ENCODE data around the gene RFTN1.

The RFTN1 gene

GRCh38 chr3:16427103-16427965 lies 86.2 kb downstream of the RFTN1 start:
- no peak overlapping the region for H3K4me3 ChIP-seq (ENCODE audit: low read depth in 1 of 2, low read length in 2 of 2)
- H3K4me1 ChIP-seq (ENCODE audit: control insufficient read depth in 1 of 2, insufficient read depth in 2 of 2, low read length in 2 of 2): no peaks in the 10 kb centered on the region
- no peaks in the 10 kb centered on the region for H3K27me3 ChIP-seq (ENCODE audit: control insufficient read depth in 1 of 2, insufficient read depth in 2 of 2, low read length in 2 of 2)
- H3K9me3 ChIP-seq (ENCODE audit: control insufficient read depth in 1 of 2, low read length in 2 of 2): no peaks in the 10 kb centered on the region
- no peak overlapping the region for H3K9ac ChIP-seq (ENCODE audit: low read depth in 1 of 2, low read length in 2 of 2)
- H3K36me3 ChIP-seq (ENCODE audit: control insufficient read depth in 1 of 2, insufficient read depth in 2 of 2, low read length in 2 of 2): no peaks in the 10 kb centered on the region
- no peak overlapping the region for H3K27ac ChIP-seq (ENCODE audit: low read depth, low read length)

GRCh38 chr3:16426665-16427064 lies 86.8 kb downstream of the RFTN1 start:
- Histone ChIP-seq H3K4me1 (ENCODE audit: control insufficient read depth in 1 of 2, insufficient read depth in 2 of 2, low read length in 2 of 2) (no peaks in the 10 kb centered on the region), H3K9me3 (ENCODE audit: control insufficient read depth in 1 of 2, low read length in 2 of 2) (no peaks in the 10 kb centered on the region), H3K9ac (ENCODE audit: low read depth in 1 of 2, low read length in 2 of 2) (no peak overlapping the region), H3K27ac (ENCODE audit: low read depth, low read length) (peak overlapping the region; percentile 7), H3K36me3 (ENCODE audit: control insufficient read depth in 1 of 2, insufficient read depth in 2 of 2, low read length in 2 of 2) (no peaks in the 10 kb centered on the region), H3K27me3 (ENCODE audit: control insufficient read depth in 1 of 2, insufficient read depth in 2 of 2, low read length in 2 of 2) (no peaks in the 10 kb centered on the region), H3K4me3 (ENCODE audit: low read depth in 1 of 2, low read length in 2 of 2) (no peak overlapping the region)

GRCh38 chr3:16426029-16426400 lies 87.5 kb downstream of the RFTN1 start:
- H3K9ac ChIP-seq (ENCODE audit: low read depth in 1 of 2, low read length in 2 of 2): no peak overlapping the region
- no peak overlapping the region for H3K27ac ChIP-seq (ENCODE audit: low read depth, low read length)

GRCh38 chr3:16425398-16426028 lies 88.0 kb downstream of the RFTN1 start:
- H3K27ac ChIP-seq (ENCODE audit: low read depth, low read length): no peak overlapping the region
- no peak overlapping the region for H3K4me3 ChIP-seq (ENCODE audit: low read depth in 1 of 2, low read length in 2 of 2)
- H3K9ac ChIP-seq (ENCODE audit: low read depth in 1 of 2, low read length in 2 of 2): no peak overlapping the region
- H3K9me3 ChIP-seq (ENCODE audit: control insufficient read depth in 1 of 2, low read length in 2 of 2): no peaks in the 10 kb centered on the region
- no peaks in the 10 kb centered on the region for H3K4me1 ChIP-seq (ENCODE audit: control insufficient read depth in 1 of 2, insufficient read depth in 2 of 2, low read length in 2 of 2)
- no peaks in the 10 kb centered on the region for H3K27me3 ChIP-seq (ENCODE audit: control insufficient read depth in 1 of 2, insufficient read depth in 2 of 2, low read length in 2 of 2)
- H3K36me3 ChIP-seq (ENCODE audit: control insufficient read depth in 1 of 2, insufficient read depth in 2 of 2, low read length in 2 of 2): no peaks in the 10 kb centered on the region

More at GRCh38 chr3:16426029-16426400, 87.5 kb downstream of the RFTN1 start:
- Histone ChIP-seq H3K9me3 (ENCODE audit: control insufficient read depth in 1 of 2, low read length in 2 of 2) (no peaks in the 10 kb centered on the region), H3K27me3 (ENCODE audit: control insufficient read depth in 1 of 2, insufficient read depth in 2 of 2, low read length in 2 of 2) (no peaks in the 10 kb centered on the region), H3K4me3 (ENCODE audit: low read depth in 1 of 2, low read length in 2 of 2) (no peak overlapping the region), H3K36me3 (ENCODE audit: control insufficient read depth in 1 of 2, insufficient read depth in 2 of 2, low read length in 2 of 2) (no peaks in the 10 kb centered on the region), H3K4me1 (ENCODE audit: control insufficient read depth in 1 of 2, insufficient read depth in 2 of 2, low read length in 2 of 2) (no peaks in the 10 kb centered on the region)

- Histone ChIP-seq H3K9ac (ENCODE audit: low read depth in 1 of 2, low read length in 2 of 2) (no peak overlapping the region), H3K9me3 (ENCODE audit: control insufficient read depth in 1 of 2, low read length in 2 of 2) (no peaks in the 10 kb centered on the region), H3K4me3 (ENCODE audit: low read depth in 1 of 2, low read length in 2 of 2) (no peak overlapping the region), H3K27me3 (ENCODE audit: control insufficient read depth in 1 of 2, insufficient read depth in 2 of 2, low read length in 2 of 2) (no peaks in the 10 kb centered on the region), H3K4me1 (ENCODE audit: control insufficient read depth in 1 of 2, insufficient read depth in 2 of 2, low read length in 2 of 2) (no peaks in the 10 kb centered on the region), H3K36me3 (ENCODE audit: control insufficient read depth in 1 of 2, insufficient read depth in 2 of 2, low read length in 2 of 2) (no peaks in the 10 kb centered on the region), H3K27ac (ENCODE audit: low read depth, low read length) (no peak overlapping the region)
Measured at GRCh38 chr3:16423947-16424673, 89.4 kb downstream of the RFTN1 start.

GRCh38 chr3:16423298-16423697 lies 90.2 kb downstream of the RFTN1 start:
- Histone ChIP-seq H3K4me1 (ENCODE audit: control insufficient read depth in 1 of 2, insufficient read depth in 2 of 2, low read length in 2 of 2) (no peaks in the 10 kb centered on the region), H3K36me3 (ENCODE audit: control insufficient read depth in 1 of 2, insufficient read depth in 2 of 2, low read length in 2 of 2) (no peaks in the 10 kb centered on the region), H3K9me3 (ENCODE audit: control insufficient read depth in 1 of 2, low read length in 2 of 2) (no peaks in the 10 kb centered on the region), H3K27me3 (ENCODE audit: control insufficient read depth in 1 of 2, insufficient read depth in 2 of 2, low read length in 2 of 2) (no peaks in the 10 kb centered on the region), H3K4me3 (ENCODE audit: low read depth in 1 of 2, low read length in 2 of 2) (no peak overlapping the region), H3K9ac (ENCODE audit: low read depth in 1 of 2, low read length in 2 of 2) (no peak overlapping the region), H3K27ac (ENCODE audit: low read depth, low read length) (no peak overlapping the region)

GRCh38 chr3:16419640-16420241 lies 93.8 kb downstream of the RFTN1 start:
- no peaks in the 10 kb centered on the region for H3K9me3 ChIP-seq (ENCODE audit: control insufficient read depth in 1 of 2, low read length in 2 of 2)
- H3K4me3 ChIP-seq (ENCODE audit: low read depth in 1 of 2, low read length in 2 of 2): no peak overlapping the region
- H3K9ac ChIP-seq (ENCODE audit: low read depth in 1 of 2, low read length in 2 of 2): no peak overlapping the region
- no peaks in the 10 kb centered on the region for H3K36me3 ChIP-seq (ENCODE audit: control insufficient read depth in 1 of 2, insufficient read depth in 2 of 2, low read length in 2 of 2)
- no peak overlapping the region for H3K27ac ChIP-seq (ENCODE audit: low read depth, low read length)
- no peaks in the 10 kb centered on the region for H3K27me3 ChIP-seq (ENCODE audit: control insufficient read depth in 1 of 2, insufficient read depth in 2 of 2, low read length in 2 of 2)
- no peaks in the 10 kb centered on the region for H3K4me1 ChIP-seq (ENCODE audit: control insufficient read depth in 1 of 2, insufficient read depth in 2 of 2, low read length in 2 of 2)

- H3K27ac ChIP-seq (ENCODE audit: low read depth, low read length): no peak overlapping the region
- H3K9ac ChIP-seq (ENCODE audit: low read depth in 1 of 2, low read length in 2 of 2): no peak overlapping the region
- no peaks in the 10 kb centered on the region for H3K9me3 ChIP-seq (ENCODE audit: control insufficient read depth in 1 of 2, low read length in 2 of 2)
- no peak overlapping the region for H3K4me3 ChIP-seq (ENCODE audit: low read depth in 1 of 2, low read length in 2 of 2)
- H3K27me3 ChIP-seq (ENCODE audit: control insufficient read depth in 1 of 2, insufficient read depth in 2 of 2, low read length in 2 of 2): no peaks in the 10 kb centered on the region
- H3K36me3 ChIP-seq (ENCODE audit: control insufficient read depth in 1 of 2, insufficient read depth in 2 of 2, low read length in 2 of 2): no peaks in the 10 kb centered on the region
- H3K4me1 ChIP-seq (ENCODE audit: control insufficient read depth in 1 of 2, insufficient read depth in 2 of 2, low read length in 2 of 2): no peaks in the 10 kb centered on the region
Measured at GRCh38 chr3:16417945-16418739, 95.4 kb downstream of the RFTN1 start.

- Histone ChIP-seq H3K9me3 (ENCODE audit: control insufficient read depth in 1 of 2, low read length in 2 of 2) (no peaks in the 10 kb centered on the region), H3K27ac (ENCODE audit: low read depth, low read length) (no peak overlapping the region), H3K27me3 (ENCODE audit: control insufficient read depth in 1 of 2, insufficient read depth in 2 of 2, low read length in 2 of 2) (no peaks in the 10 kb centered on the region), H3K36me3 (ENCODE audit: control insufficient read depth in 1 of 2, insufficient read depth in 2 of 2, low read length in 2 of 2) (no peaks in the 10 kb centered on the region), H3K9ac (ENCODE audit: low read depth in 1 of 2, low read length in 2 of 2) (no peak overlapping the region), H3K4me3 (ENCODE audit: low read depth in 1 of 2, low read length in 2 of 2) (no peak overlapping the region), H3K4me1 (ENCODE audit: control insufficient read depth in 1 of 2, insufficient read depth in 2 of 2, low read length in 2 of 2) (no peaks in the 10 kb centered on the region)
Measured at GRCh38 chr3:16415911-16416476, 97.5 kb downstream of the RFTN1 start.

Measured in duodenal mucosa (tissue), 2 donors.